HEK293 (cell line): ENCODE measurements around the gene RSL1D1.

ENCODE experiments used
- CTCF ChIA-PET: fragments of 350-600 bp; formaldehyde crosslinking; extraction: SDS; loops from one replicate; lab custom pipeline; 2021; ENCODE audit warnings: antibody characterized with exemption; lab: Yijun Ruan, JAX
- POLR2A ChIA-PET: fragments of 300-600 bp; formaldehyde crosslinking; extraction: SDS; loops from one replicate; lab custom pipeline; 2020; ENCODE audit warnings: antibody characterized with exemption, inconsistent platforms; lab: Yijun Ruan, JAX
- H3K27ac ChIP-seq: fragments of 200-500 bp; sonication (Bioruptor generic); 2 replicates; pipeline ENCODE4 v1.5.1; 2014; ENCODE audit warnings: low read depth, low read length, control low read depth, inconsistent platforms; ENCODE audit errors: extremely low read depth
- H3K36me3 ChIP-seq, 2 experiments: fragments of 200-500 bp in 1 of 2; sonication (Bioruptor generic) in 1 of 2; 1 replicate in 1 of 2; 2 replicates in 1 of 2; pipeline ENCODE4 v1.5.1; 2014 to 2017; ENCODE audit warnings: inconsistent platforms in 2 of 2, low read length in 2 of 2; ENCODE audit not compliant: control insufficient read depth in 2 of 2, insufficient read depth in 1 of 2
- H3K4me1 ChIP-seq: fragments of 200-500 bp; sonication (Bioruptor generic); 2 replicates; pipeline ENCODE4 v1.5.1; 2014; ENCODE audit warnings: mild to moderate bottlenecking, low read length, inconsistent platforms; ENCODE audit not compliant: control insufficient read depth, insufficient read depth
- H3K4me3 ChIP-seq: 2 replicates; pipeline ENCODE4 v1.5.1; 2011; ENCODE audit warnings: low read depth, mild to moderate bottlenecking, control low read depth, low read length, moderate library complexity
- H3K9me3 ChIP-seq: fragments of 200-500 bp; sonication (Bioruptor generic); 2 replicates; pipeline ENCODE4 v1.5.1; 2014; ENCODE audit warnings: low read depth, low read length, inconsistent platforms; ENCODE audit not compliant: control insufficient read depth, insufficient read depth
- HIC1 ChIP-seq: fragments of 450-650 bp; formaldehyde crosslinking; IDR thresholded peaks from 2 replicates; pipeline ENCODE4 v1.5.1; 2016; ENCODE audit warnings: missing biosample characterization, missing genetic modification characterization
- INSM2 ChIP-seq: fragments of 450-650 bp; formaldehyde crosslinking; IDR thresholded peaks from 2 replicates; pipeline ENCODE4 v1.5.1; 2016; ENCODE audit warnings: missing biosample characterization, missing genetic modification characterization
- KLF1 ChIP-seq: fragments of 450-650 bp; formaldehyde crosslinking; IDR thresholded peaks from 2 replicates; pipeline ENCODE4 v1.5.1; 2016; ENCODE audit warnings: missing biosample characterization, missing genetic modification characterization
- SP7 ChIP-seq: fragments of 450-650 bp; formaldehyde crosslinking; IDR thresholded peaks from 2 replicates; pipeline ENCODE4 v1.5.1; 2016; ENCODE audit warnings: missing biosample characterization, missing genetic modification characterization
- ZBTB17 ChIP-seq: fragments of 450-650 bp; formaldehyde crosslinking; IDR thresholded peaks from 2 replicates; pipeline ENCODE4 v1.5.1; 2016; ENCODE audit warnings: missing biosample characterization, missing genetic modification characterization
- ZBTB49 ChIP-seq: fragments of 450-650 bp; formaldehyde crosslinking; IDR thresholded peaks from 2 replicates; pipeline ENCODE4 v1.5.1; 2016; ENCODE audit warnings: missing biosample characterization, missing genetic modification characterization, low read depth
- ZNF146 ChIP-seq: fragments of 450-650 bp; formaldehyde crosslinking; IDR thresholded peaks from 2 replicates; pipeline ENCODE4 v1.5.1; 2016; ENCODE audit warnings: missing biosample characterization, missing genetic modification characterization
- ZNF169 ChIP-seq: fragments of 450-650 bp; formaldehyde crosslinking; IDR thresholded peaks from 2 replicates; pipeline ENCODE4 v1.5.1; 2016; ENCODE audit warnings: missing biosample characterization, missing genetic modification characterization
- ZNF248 ChIP-seq: fragments of 450-650 bp; formaldehyde crosslinking; IDR thresholded peaks from 2 replicates; pipeline ENCODE4 v1.5.1; 2017; ENCODE audit warnings: missing biosample characterization, missing genetic modification characterization
- ZNF266 ChIP-seq: fragments of 450-650 bp; formaldehyde crosslinking; IDR thresholded peaks from 2 replicates; pipeline ENCODE4 v1.5.1; 2016; ENCODE audit warnings: missing biosample characterization, missing genetic modification characterization, low read depth
- ZNF394 ChIP-seq: fragments of 450-650 bp; formaldehyde crosslinking; IDR thresholded peaks from 2 replicates; pipeline ENCODE4 v1.5.1; 2016; ENCODE audit warnings: missing biosample characterization, missing genetic modification characterization, mild to moderate bottlenecking, moderate library complexity, borderline replicate concordance
- ZNF521 ChIP-seq: fragments of 450-650 bp; formaldehyde crosslinking; IDR thresholded peaks from 2 replicates; pipeline ENCODE4 v1.5.1; 2017; ENCODE audit warnings: missing biosample characterization, mild to moderate bottlenecking, missing genetic modification characterization
- ZNF544 ChIP-seq: fragments of 450-650 bp; formaldehyde crosslinking; IDR thresholded peaks from 2 replicates; pipeline ENCODE4 v1.5.0; 2017; ENCODE audit warnings: missing biosample characterization, missing genetic modification characterization
- ZNF596 ChIP-seq: fragments of 450-650 bp; IDR thresholded peaks from 2 replicates; pipeline ENCODE4 v1.5.0; 2018; ENCODE audit warnings: missing biosample characterization, mild to moderate bottlenecking, missing genetic modification characterization, moderate library complexity
- ZNF626 ChIP-seq: fragments of 450-650 bp; sonication (Bioruptor Pico); formaldehyde crosslinking; IDR thresholded peaks from 2 replicates; pipeline ENCODE4 v1.5.1; 2018; ENCODE audit warnings: missing biosample characterization, missing genetic modification characterization, inconsistent platforms
- ZNF629 ChIP-seq: fragments of 450-650 bp; formaldehyde crosslinking; IDR thresholded peaks from 2 replicates; pipeline ENCODE4 v1.5.1; 2017; ENCODE audit warnings: missing biosample characterization, missing genetic modification characterization
- ZNF664 ChIP-seq: fragments of 450-650 bp; formaldehyde crosslinking; IDR thresholded peaks from 2 replicates; pipeline ENCODE4 v1.5.1; 2016; ENCODE audit warnings: missing biosample characterization, missing genetic modification characterization
- ZNF707 ChIP-seq: fragments of 450-650 bp; formaldehyde crosslinking; IDR thresholded peaks from 2 replicates; pipeline ENCODE4 v1.5.1; 2016; ENCODE audit warnings: missing biosample characterization, missing genetic modification characterization
- ZNF837 ChIP-seq: fragments of 450-650 bp; formaldehyde crosslinking; IDR thresholded peaks from 2 replicates; pipeline ENCODE4 v1.5.1; 2016; ENCODE audit warnings: missing biosample characterization, missing genetic modification characterization
- ZSCAN5A ChIP-seq: fragments of 450-650 bp; formaldehyde crosslinking; IDR thresholded peaks from 2 replicates; pipeline ENCODE4 v1.5.1; 2016; ENCODE audit warnings: missing biosample characterization, missing genetic modification characterization

The RSL1D1 gene

GRCh38 chr16:11884035-11884434 is 32.7 kb upstream of the RSL1D1 start:
- peaks cover 60 to 93% of the 10 kb centered on the region in 2 experiments for H3K36me3 ChIP-seq
- no peak overlapping the region for H3K4me3 ChIP-seq
- no peaks in the 10 kb centered on the region for H3K4me1 ChIP-seq
- no peaks in the 10 kb centered on the region for H3K9me3 ChIP-seq
- TF ChIP-seq SP7 (no peak), ZNF664 (tag by site-specific recombination) (no peak), ZNF266 (no peak), ZNF169 (tag by site-specific recombination) (no peak), ZNF837 (tag by site-specific recombination) (no peak), HIC1 (tag by site-specific recombination) (no peak), ZNF629 (tag by site-specific recombination) (no peak), KLF1 (no peak), ZBTB17 (tag by site-specific recombination) (no peak), ZNF394 (tag by site-specific recombination) (no peak), ZNF707 (tag by site-specific recombination) (no peak), ZNF248 (tag by site-specific recombination) (no peak), ZNF521 (tag by site-specific recombination) (no peak), ZBTB49 (tag by site-specific recombination) (no peak), INSM2 (tag by site-specific recombination) (no peak), ZNF596 (tag by site-specific recombination) (no peak), ZNF626 (no peak)
- H3K27ac ChIP-seq, result no peak overlapping the region
- POLR2A ChIA-PET, result interaction anchor here (0.7 kb wide), 2 partner anchors 9 to 184 kb away, joined by 3 read pairs; no protein-coding TSS in a partner anchor
- CTCF ChIA-PET, result interaction anchor here (0.5 to 1.7 kb wide), 6 partner anchors 12 to 488 kb away, joined by 3 to 5 read pairs (median 3); partner anchors contain the start of gene GSPT1

GRCh38 chr16:11880007-11880406 is 28.7 kb upstream of the RSL1D1 start:
- peaks cover 62 to 91% of the 10 kb centered on the region in 2 experiments for H3K36me3 ChIP-seq
- POLR2A ChIA-PET, result no interaction called here
- H3K27ac ChIP-seq, result no peak overlapping the region
- no peak overlapping the region for H3K4me3 ChIP-seq
- TF ChIP-seq ZNF146 (tag by site-specific recombination) (peak; percentile 65), ZSCAN5A (no peak), ZNF544 (tag by site-specific recombination) (no peak)
- H3K4me1 ChIP-seq, result no peaks in the 10 kb centered on the region
- H3K9me3 ChIP-seq, result no peaks in the 10 kb centered on the region
- CTCF ChIA-PET, result interaction anchor here (0.7 kb wide), 1 partner anchor 112 kb away, joined by 3 read pairs; no protein-coding TSS in a partner anchor
